PC-3 (cell line): Measurements from ENCODE around the gene SYNGR2. TPM values are rescaled to one million over a fixed set of nuclear protein-coding genes. Genes with fewer than 3 reads are reported as not detected.

ENCODE experiments used
- ATAC-seq: fragments of 200-7000 bp; cut with Tn5 transposase; 2 replicates; pipeline ENCODE4 v1.9.1; 2020; ENCODE audit warnings: mild to moderate bottlenecking, moderate library complexity
- BruUV-seq: library from RNA; stranded (reverse); fragments of 400-500 nt; replicated peaks from 2 replicates; lab custom pipeline; 2021; lab: Mats Ljungman, UMichigan
- CTCF ChIA-PET: fragments of 300-600 bp; sonication (Branson Sonifier 250); formaldehyde crosslinking; loops from one replicate; lab custom pipeline; 2022; ENCODE audit warnings: antibody characterized with exemption; lab: Charles Lee
- POLR2A ChIA-PET: fragments of 300-600 bp; sonication (Branson Sonifier 250); formaldehyde crosslinking; loops from one replicate; lab custom pipeline; 2022; ENCODE audit warnings: antibody characterized with exemption; ENCODE audit not compliant: unreplicated experiment; lab: Charles Lee
- DNase-seq: peaks from one replicate; pipeline ENCODE4 v3.0.0-alpha.2; 2015
- H2AFZ ChIP-seq: fragments of 300-600 bp; sonication (generic); 2 replicates; pipeline ENCODE4 v1.6.0; 2016; ENCODE audit warnings: antibody characterized with exemption, low read length
- H3F3A ChIP-seq: fragments of 300-600 bp; sonication (generic); one replicate; pipeline ENCODE4 v1.6.0; 2017; ENCODE audit warnings: antibody characterized with exemption, low read length, control low read depth, mild to moderate bottlenecking; ENCODE audit not compliant: unreplicated experiment
- H3K27ac ChIP-seq: fragments of 300-600 bp; sonication (generic); 2 replicates; pipeline ENCODE4 v1.5.1; 2016; ENCODE audit warnings: mild to moderate bottlenecking, low read length
- H3K27me3 ChIP-seq: fragments of 300-600 bp; sonication (generic); 2 replicates; pipeline ENCODE4 v1.6.1; 2016; ENCODE audit warnings: low read length, mixed read lengths
- H3K36me3 ChIP-seq: fragments of 300-600 bp; sonication (generic); 2 replicates; pipeline ENCODE4 v1.6.1; 2016; ENCODE audit warnings: low read depth, mixed run types, low read length, mixed read lengths
- H3K4me1 ChIP-seq: fragments of 300-600 bp; sonication (generic); 2 replicates; pipeline ENCODE4 v1.5.1; 2016; ENCODE audit warnings: low read length; ENCODE audit not compliant: insufficient read depth
- H3K4me2 ChIP-seq: fragments of 300-600 bp; sonication (generic); 2 replicates; pipeline ENCODE4 v1.6.0; 2016; ENCODE audit warnings: low read length
- H3K4me3 ChIP-seq: fragments of 300-600 bp; sonication (generic); 2 replicates; pipeline ENCODE4 v1.5.1; 2016; ENCODE audit warnings: mild to moderate bottlenecking, low read length, mixed read lengths
- H3K79me2 ChIP-seq: fragments of 300-600 bp; sonication (generic); 2 replicates; pipeline ENCODE4 v1.6.1; 2017; ENCODE audit warnings: low read length, mixed read lengths
- H3K9ac ChIP-seq: fragments of 300-600 bp; sonication (generic); 2 replicates; pipeline ENCODE4 v1.6.0; 2016; ENCODE audit warnings: mild to moderate bottlenecking, low read length
- H3K9me2 ChIP-seq: fragments of 300-600 bp; sonication (generic); replicated peaks from 2 replicates; pipeline ENCODE4 v1.6.1; 2016; ENCODE audit warnings: mixed run types, low read length, mixed read lengths
- H3K9me3 ChIP-seq: fragments of 300-600 bp; sonication (generic); 2 replicates; pipeline ENCODE4 v1.6.1; 2016; ENCODE audit warnings: low read length, mixed read lengths
- H4K20me1 ChIP-seq: fragments of 300-600 bp; sonication (generic); 2 replicates; pipeline ENCODE4 v1.6.1; 2016; ENCODE audit warnings: low read length, mixed read lengths
- CTCF ChIP-seq: fragments of 300-600 bp; sonication (generic); conservative IDR thresholded peaks from 2 replicates; pipeline ENCODE4 v1.5.1; 2017; ENCODE audit warnings: antibody characterized with exemption, low read depth, mild to moderate bottlenecking, low read length
- EZH2phosphoT487 ChIP-seq: fragments of 300-600 bp; sonication (generic); IDR thresholded peaks from 2 replicates; pipeline ENCODE4 v1.6.1; 2018; ENCODE audit warnings: mild to moderate bottlenecking, antibody characterized with exemption, low read length, borderline replicate concordance
- intact Hi-C: fragments of 100-400 bp; cut with micrococcal nuclease; formaldehyde crosslinking; loops from 2 replicates; pipeline ENCODE4 v1.9.0; 2023
- total RNA-seq: library from RNA; depleted of rRNA; stranded (reverse); fragments of >200 nt; gene quantifications from 2 replicates; pipeline ENCODE4 v1.2.3, GENCODE V29; 2014

The SYNGR2 gene
- total RNA-seq, 1 experiment from 2014 or later: 213 TPM

- Histone ChIP-seq H3K27me3 (no peaks in the 10 kb centered on the region), H2AFZ (peak overlapping the region; percentile 37; the same call in 1 of the 2 replicates), H3K27ac (no peak overlapping the region), H3K9me2 (no peaks in the 10 kb centered on the region), H3K9ac (peak overlapping the region; percentile 89), H3K4me1 (peaks cover 24% of the 10 kb centered on the region), H3K36me3 (peaks cover 22% of the 10 kb centered on the region; the same call in 1 of the 2 replicates), H3K4me3 (peak overlapping the region; percentile 77), H3K9me3 (no peaks in the 10 kb centered on the region), H3K4me2 (peak overlapping the region; percentile 99), H3K79me2 (peaks cover 81% of the 10 kb centered on the region), H4K20me1 (peaks cover 13% of the 10 kb centered on the region; the same call in 1 of the 2 replicates), H3F3A (no peaks in the 10 kb centered on the region)
- CTCF ChIA-PET: interaction anchor here (0.6 to 1.6 kb wide), 2 partner anchors 64 to 643 kb away, joined by 12 to 14 read pairs; no protein-coding TSS in a partner anchor
- DNase-seq (peak; percentile 57), ATAC-seq (peak; percentile 48)
- BruUV-seq: TSS peak; percentile 30
- no peak for TF ChIP-seq EZH2phosphoT487
- TF ChIP-seq CTCF: no peak
- POLR2A ChIA-PET: interaction anchor here (0.5 to 1.1 kb wide), 4 partner anchors 42 to 138 kb away, joined by 3 to 4 read pairs (median 3); no protein-coding TSS in a partner anchor
- intact Hi-C loops: loop anchor here (2.0 to 5.0 kb wide), 2 partner anchors 57 to 66 kb away; partner anchors contain the start of gene TMC6
Observed at GRCh38 chr17:78185981-78186691, 17.8 kb downstream of the SYNGR2 start.

- ATAC-seq (peak; percentile 90), DNase-seq (peak; percentile 100)
- TF ChIP-seq EZH2phosphoT487 (no peak), CTCF (peak; percentile 76)
- Histone ChIP-seq H3K4me2 (peak within 1 kb of the TSS; percentile 99), H3F3A (no peaks in the 10 kb centered on the region), H3K79me2 (peaks cover 82% of the 10 kb centered on the region), H3K27ac (peak within 1 kb of the TSS; percentile 45), H3K4me3 (peak within 1 kb of the TSS; percentile 77), H3K9ac (peak within 1 kb of the TSS; percentile 89), H4K20me1 (peaks cover 13% of the 10 kb centered on the region; the same call in 1 of the 2 replicates), H3K36me3 (peaks cover 20% of the 10 kb centered on the region; the same call in 1 of the 2 replicates), H3K4me1 (peaks cover 24% of the 10 kb centered on the region), H3K9me3 (no peaks in the 10 kb centered on the region), H3K27me3 (no peaks in the 10 kb centered on the region), H2AFZ (peak within 1 kb of the TSS; percentile 90), H3K9me2 (no peaks in the 10 kb centered on the region)
- intact Hi-C loops: loop anchor here (1.0 to 5.0 kb wide), 5 partner anchors 19 to 65 kb away; partner anchors contain the start of genes BIRC5, SYNGR2 and TMC6
- ChIA-PET POLR2A (interaction anchor here (0.5 to 1.1 kb wide), 3 partner anchors 15 to 81 kb away, joined by 3 to 5 read pairs (median 3); no protein-coding TSS in a partner anchor), CTCF (interaction anchor here (0.6 to 1.6 kb wide), 3 partner anchors 64 to 643 kb away, joined by 4 to 14 read pairs (median 12); no protein-coding TSS in a partner anchor)
- BruUV-seq: no TSS peak
Observed at GRCh38 chr17:78186692-78187595, 18.6 kb downstream of the SYNGR2 start, which contains the start of the genes AFMID and TK1. AFMID (plus strand) TSS chr17:78187362; CDS start chr17:78187371, 9 bp downstream. TK1 (minus strand) TSS chr17:78187052; CDS start chr17:78186994, 58 bp downstream.
